ENCODE results near the gene BABAM1. TPM values are rescaled to one million over a fixed set of nuclear protein-coding genes. Genes with fewer than 3 reads are reported as not detected.
"Not testable (repeated sequence)": the region's sequence is repeated elsewhere in the genome, so short reads cannot be mapped to it uniquely, and the experiment has no call there.

Gene BABAM1
- total RNA-seq, 1 donor from 2014 or later = 64.7 TPM

GRCh38 chr19:17286752-17287151, 19.5 kb downstream of the BABAM1 start:
- Histone ChIP-seq H3K27ac (ENCODE audit: low read depth, low read length) (no peak overlapping the region), H3K4me3 (ENCODE audit: low read length in 3 of 3) (no peak overlapping the region), H3K27me3 (ENCODE audit: control insufficient read depth in 3 of 3, insufficient read depth in 3 of 3, low read length in 3 of 3) (peaks cover 4 to 17% (median 9%) of the 10 kb centered on the region in 3 donors), H3K9me3 (ENCODE audit: control insufficient read depth in 3 of 3, low read length in 3 of 3) (no peaks in the 10 kb centered on the region), H3K4me1 (ENCODE audit: control insufficient read depth in 3 of 3, insufficient read depth in 3 of 3, low read length in 3 of 3) (peaks cover 14 to 15% (median 14%) of the 10 kb centered on the region in 3 donors), H3K9ac (ENCODE audit: low read depth in 1 of 3, low read length in 3 of 3) (no peak overlapping the region), H3K36me3 (ENCODE audit: control insufficient read depth in 3 of 3, insufficient read depth in 3 of 3, low read length in 3 of 3) (no peaks in the 10 kb centered on the region)

DNA sequence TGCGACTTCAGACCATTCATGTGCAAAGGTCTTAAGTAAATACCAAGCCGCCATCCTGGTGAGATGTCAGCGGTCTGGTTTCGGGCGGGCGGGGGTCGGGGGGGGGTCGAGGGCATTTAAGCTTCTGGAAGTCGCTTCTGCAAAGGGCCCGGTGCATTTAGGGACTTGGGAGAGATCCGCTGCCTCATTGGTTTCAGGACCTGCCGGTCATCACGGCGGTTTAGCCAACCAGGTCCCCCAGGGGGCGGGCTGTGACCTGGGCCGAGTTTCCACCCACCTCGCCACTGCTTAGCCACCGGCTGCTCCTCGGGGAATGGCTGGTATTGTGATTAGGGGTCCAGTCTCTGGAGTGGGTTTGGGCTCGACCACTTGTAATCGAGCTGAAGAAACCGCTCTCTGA, 22.2 kb downstream of the BABAM1 start:
- peak overlapping the region in 1 of 3 donors; percentile 13 for H3K4me3 ChIP-seq (ENCODE audit: low read length in 3 of 3)
- peak overlapping the region in 2 of 3 donors; percentile 40 to 56 for H3K9ac ChIP-seq (ENCODE audit: low read depth in 1 of 3, low read length in 3 of 3)
- H3K9me3 ChIP-seq (ENCODE audit: control insufficient read depth in 3 of 3, low read length in 3 of 3) = no peaks in the 10 kb centered on the region
- no peaks in the 10 kb centered on the region for H3K27me3 ChIP-seq (ENCODE audit: control insufficient read depth in 3 of 3, insufficient read depth in 3 of 3, low read length in 3 of 3)
- H3K4me1 ChIP-seq (ENCODE audit: control insufficient read depth in 3 of 3, insufficient read depth in 3 of 3, low read length in 3 of 3) = peaks cover 10 to 18% (median 12%) of the 10 kb centered on the region in 3 donors
- H3K36me3 ChIP-seq (ENCODE audit: control insufficient read depth in 3 of 3, insufficient read depth in 3 of 3, low read length in 3 of 3) = peaks cover 0 to 5% (median 0%) of the 10 kb centered on the region in 3 donors
- H3K27ac ChIP-seq (ENCODE audit: low read depth, low read length) = peak overlapping the region; percentile 60

DNA sequence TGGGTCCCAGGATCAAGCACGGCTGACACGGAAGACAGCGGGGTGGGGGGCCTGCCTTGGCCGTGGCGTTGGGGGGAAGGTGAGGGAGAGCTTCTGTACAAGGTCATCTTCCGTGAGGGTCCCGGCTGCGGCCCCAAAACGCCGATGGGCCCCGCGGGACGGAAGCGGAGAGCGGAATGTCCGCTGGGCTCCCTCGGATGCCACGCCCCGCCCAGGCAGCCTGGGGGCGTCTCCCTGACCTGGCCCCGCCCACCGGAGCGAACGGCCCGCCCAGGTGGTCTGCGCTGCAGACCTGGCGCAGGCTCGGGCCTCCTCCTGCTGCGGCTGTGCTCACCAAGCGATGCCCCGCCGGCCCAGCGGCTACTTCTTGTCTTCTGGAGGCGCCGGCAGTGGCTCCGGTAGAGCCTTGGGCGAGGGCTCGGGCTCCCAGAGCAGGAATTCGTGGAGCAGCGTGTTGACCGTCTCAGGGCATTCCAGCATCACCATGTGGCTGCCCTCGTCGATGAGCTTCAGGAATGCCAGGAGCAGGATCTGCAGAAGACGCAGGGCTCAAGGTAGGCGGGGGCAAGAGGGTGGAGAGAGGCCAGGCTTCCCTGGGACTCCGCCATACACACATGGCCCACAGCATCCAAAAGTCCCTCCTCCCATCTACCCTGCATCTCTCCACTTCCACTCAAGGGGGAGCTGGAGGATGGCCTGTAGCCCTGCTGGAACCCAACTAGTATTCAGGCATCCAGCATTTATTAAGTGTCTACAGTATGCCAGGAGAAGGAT, 25.2 kb downstream of the BABAM1 start:
- Histone ChIP-seq H3K36me3 (ENCODE audit: control insufficient read depth in 3 of 3, insufficient read depth in 3 of 3, low read length in 3 of 3) (peaks cover 0 to 9% (median 3%) of the 10 kb centered on the region in 3 donors), H3K27me3 (ENCODE audit: control insufficient read depth in 3 of 3, insufficient read depth in 3 of 3, low read length in 3 of 3) (no peaks in the 10 kb centered on the region), H3K4me1 (ENCODE audit: control insufficient read depth in 3 of 3, insufficient read depth in 3 of 3, low read length in 3 of 3) (peaks cover 10 to 18% (median 12%) of the 10 kb centered on the region in 3 donors), H3K4me3 (ENCODE audit: low read length in 3 of 3) (peak overlapping the region; percentile 54 to 70 (median 59)), H3K9me3 (ENCODE audit: control insufficient read depth in 3 of 3, low read length in 3 of 3) (no peaks in the 10 kb centered on the region), H3K9ac (ENCODE audit: low read depth in 1 of 3, low read length in 3 of 3) (peak overlapping the region in 2 of 3 donors; percentile 32 to 64), H3K27ac (ENCODE audit: low read depth, low read length) (no peak overlapping the region)

DNA sequence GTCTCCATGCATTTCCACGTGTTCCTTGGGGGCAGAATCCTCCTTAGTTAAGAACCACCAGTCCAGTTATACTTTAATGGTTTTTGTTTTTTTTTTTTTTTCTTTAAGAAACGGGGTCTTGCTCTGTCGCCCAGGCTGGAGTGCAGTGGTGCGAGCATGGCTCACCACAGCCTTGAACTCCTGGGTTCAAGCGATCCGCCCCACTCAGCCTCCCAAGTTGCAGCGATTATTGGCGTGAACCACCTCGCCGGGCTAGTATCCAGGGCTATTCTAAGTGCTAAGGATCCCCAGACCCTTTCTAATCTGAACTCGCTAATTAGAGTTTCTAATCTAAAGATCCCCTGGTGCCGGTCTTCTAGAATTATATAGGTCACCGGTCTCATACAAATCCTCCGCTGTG, 26.4 kb downstream of the BABAM1 start:
- Histone ChIP-seq H3K4me1 (ENCODE audit: control insufficient read depth in 3 of 3, insufficient read depth in 3 of 3, low read length in 3 of 3) (peaks cover 10 to 18% (median 12%) of the 10 kb centered on the region in 3 donors), H3K9me3 (ENCODE audit: control insufficient read depth in 3 of 3, low read length in 3 of 3) (peaks cover 0 to 3% (median 0%) of the 10 kb centered on the region in 3 donors), H3K27me3 (ENCODE audit: control insufficient read depth in 3 of 3, insufficient read depth in 3 of 3, low read length in 3 of 3) (no peaks in the 10 kb centered on the region), H3K36me3 (ENCODE audit: control insufficient read depth in 3 of 3, insufficient read depth in 3 of 3, low read length in 3 of 3) (peaks cover 2 to 13% (median 7%) of the 10 kb centered on the region in 3 donors), H3K9ac (ENCODE audit: low read depth in 1 of 3, low read length in 3 of 3) (no peak overlapping the region), H3K27ac (ENCODE audit: low read depth, low read length) (no peak overlapping the region), H3K4me3 (ENCODE audit: low read length in 3 of 3) (no peak overlapping the region)

- Histone ChIP-seq H3K27ac (ENCODE audit: low read depth, low read length) (no peak overlapping the region), H3K4me3 (ENCODE audit: low read length in 3 of 3) (no peak overlapping the region), H3K4me1 (ENCODE audit: control insufficient read depth in 3 of 3, insufficient read depth in 3 of 3, low read length in 3 of 3) (peaks cover 10 to 20% (median 12%) of the 10 kb centered on the region in 3 donors), H3K27me3 (ENCODE audit: control insufficient read depth in 3 of 3, insufficient read depth in 3 of 3, low read length in 3 of 3) (no peaks in the 10 kb centered on the region), H3K9ac (ENCODE audit: low read depth in 1 of 3, low read length in 3 of 3) (no peak overlapping the region), H3K36me3 (ENCODE audit: control insufficient read depth in 3 of 3, insufficient read depth in 3 of 3, low read length in 3 of 3) (peaks cover 2 to 13% (median 7%) of the 10 kb centered on the region in 3 donors), H3K9me3 (ENCODE audit: control insufficient read depth in 3 of 3, low read length in 3 of 3) (peaks cover 0 to 3% (median 0%) of the 10 kb centered on the region in 3 donors)
Observed at GRCh38 chr19:17294051-17294891, 27.0 kb downstream of the BABAM1 start.

DNA sequence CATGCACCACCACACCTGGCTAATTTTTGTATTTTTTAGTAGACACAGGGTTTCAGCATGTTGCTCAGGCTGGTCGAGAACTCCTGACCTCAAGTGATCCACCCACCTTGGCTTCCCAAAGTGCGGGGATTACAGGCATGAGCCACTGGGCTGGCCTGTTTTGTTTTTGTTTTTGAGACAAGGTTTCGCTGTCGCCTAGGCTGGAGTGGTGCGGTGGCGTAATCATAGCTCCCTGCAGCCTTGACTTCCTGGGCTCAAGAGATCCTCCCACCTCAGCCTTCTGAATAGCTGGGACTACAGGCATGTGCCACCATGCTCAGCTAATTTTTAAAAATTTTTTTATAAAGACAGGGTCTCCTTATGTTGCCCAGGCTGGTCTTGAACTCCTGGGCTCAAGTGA, 28.3 kb downstream of the BABAM1 start:
- H3K36me3 ChIP-seq (ENCODE audit: control insufficient read depth in 3 of 3, insufficient read depth in 3 of 3, low read length in 3 of 3) = peaks cover 2 to 13% (median 7%) of the 10 kb centered on the region in 3 donors

DNA sequence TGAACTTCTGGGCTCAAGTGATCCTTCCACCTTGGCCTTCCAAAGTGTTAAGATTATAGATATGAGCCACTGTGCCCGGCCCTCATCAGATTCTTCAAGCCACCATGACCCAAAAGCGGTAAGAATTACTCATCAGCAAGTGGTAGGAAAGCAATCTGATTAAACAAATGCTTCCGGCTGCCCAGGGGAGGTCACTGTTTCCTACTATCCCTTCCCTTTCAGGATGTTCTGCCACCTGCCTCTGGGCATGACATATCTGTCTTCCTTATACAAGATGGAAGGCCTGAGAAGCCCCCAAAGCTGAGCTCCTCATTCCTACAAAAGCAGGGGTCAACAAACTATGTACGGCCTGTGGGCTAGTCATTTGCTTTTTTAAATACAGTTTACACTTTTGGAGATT, 29.0 kb downstream of the BABAM1 start:
- Histone ChIP-seq H3K4me1 (ENCODE audit: control insufficient read depth in 3 of 3, insufficient read depth in 3 of 3, low read length in 3 of 3) (peaks cover 0 to 13% (median 3%) of the 10 kb centered on the region in 3 donors), H3K9me3 (ENCODE audit: control insufficient read depth in 3 of 3, low read length in 3 of 3) (peaks cover 0 to 3% (median 0%) of the 10 kb centered on the region in 3 donors), H3K4me3 (ENCODE audit: low read length in 3 of 3) (no peak overlapping the region), H3K9ac (ENCODE audit: low read depth in 1 of 3, low read length in 3 of 3) (no peak overlapping the region), H3K27ac (ENCODE audit: low read depth, low read length) (no peak overlapping the region), H3K36me3 (ENCODE audit: control insufficient read depth in 3 of 3, insufficient read depth in 3 of 3, low read length in 3 of 3) (peaks cover 5 to 13% (median 9%) of the 10 kb centered on the region in 3 donors), H3K27me3 (ENCODE audit: control insufficient read depth in 3 of 3, insufficient read depth in 3 of 3, low read length in 3 of 3) (no peaks in the 10 kb centered on the region)

More for the DNA sequence above, 28.3 kb downstream of the BABAM1 start:
- H3K9ac ChIP-seq (ENCODE audit: low read depth in 1 of 3, low read length in 3 of 3); H3K4me3 ChIP-seq (ENCODE audit: low read length in 3 of 3); H3K27ac ChIP-seq (ENCODE audit: low read depth, low read length); H3K27me3 ChIP-seq (ENCODE audit: control insufficient read depth in 3 of 3, insufficient read depth in 3 of 3, low read length in 3 of 3); H3K9me3 ChIP-seq (ENCODE audit: control insufficient read depth in 3 of 3, low read length in 3 of 3): not testable (repeated sequence)
- peaks cover 0 to 13% (median 3%) of the 10 kb centered on the region in 3 donors for H3K4me1 ChIP-seq (ENCODE audit: control insufficient read depth in 3 of 3, insufficient read depth in 3 of 3, low read length in 3 of 3)

GRCh38 chr19:17296976-17297375, 29.7 kb downstream of the BABAM1 start:
- no peak overlapping the region for H3K4me3 ChIP-seq (ENCODE audit: low read length in 3 of 3)
- H3K9me3 ChIP-seq (ENCODE audit: control insufficient read depth in 3 of 3, low read length in 3 of 3) = peaks cover 0 to 3% (median 0%) of the 10 kb centered on the region in 3 donors
- H3K27me3 ChIP-seq (ENCODE audit: control insufficient read depth in 3 of 3, insufficient read depth in 3 of 3, low read length in 3 of 3) = no peaks in the 10 kb centered on the region
- H3K27ac ChIP-seq (ENCODE audit: low read depth, low read length) = no peak overlapping the region
- peaks cover 5 to 13% (median 9%) of the 10 kb centered on the region in 3 donors for H3K36me3 ChIP-seq (ENCODE audit: control insufficient read depth in 3 of 3, insufficient read depth in 3 of 3, low read length in 3 of 3)
- peaks cover 0 to 12% (median 6%) of the 10 kb centered on the region in 3 donors for H3K4me1 ChIP-seq (ENCODE audit: control insufficient read depth in 3 of 3, insufficient read depth in 3 of 3, low read length in 3 of 3)
- H3K9ac ChIP-seq (ENCODE audit: low read depth in 1 of 3, low read length in 3 of 3) = no peak overlapping the region

DNA sequence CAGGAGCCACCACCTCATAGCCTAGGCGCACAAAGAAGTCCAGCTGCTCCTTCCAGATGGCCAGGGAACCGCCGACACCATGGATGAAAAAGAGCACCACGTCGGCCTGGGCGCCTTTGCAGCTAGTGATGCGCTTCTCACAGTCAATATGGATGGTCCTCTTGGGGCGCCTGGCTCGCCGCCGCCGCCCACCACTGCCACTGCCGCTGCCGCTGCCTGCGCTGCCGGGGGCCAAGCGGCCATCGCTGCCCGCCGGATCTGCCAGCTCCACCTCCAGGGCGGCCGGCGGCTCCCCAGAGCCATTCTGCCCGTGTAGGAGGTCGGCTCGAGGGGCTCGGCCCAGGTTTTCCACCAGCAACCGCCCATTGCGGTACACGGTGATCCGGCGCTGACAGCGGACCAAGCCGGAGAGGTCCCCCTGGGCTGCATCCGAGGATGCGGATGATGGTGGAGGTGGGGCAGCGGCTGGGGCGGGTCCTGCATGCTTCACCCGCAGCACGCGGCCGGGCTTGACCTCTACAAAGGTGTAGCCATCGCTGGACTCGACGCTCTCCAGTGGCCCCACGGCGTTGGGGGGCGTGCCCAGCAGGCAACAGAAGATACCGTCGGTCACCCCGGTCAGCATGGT, 33.9 kb downstream of the BABAM1 start:
- no peak overlapping the region for H3K4me3 ChIP-seq (ENCODE audit: low read length in 3 of 3)
- no peak overlapping the region for H3K27ac ChIP-seq (ENCODE audit: low read depth, low read length)
- H3K36me3 ChIP-seq (ENCODE audit: control insufficient read depth in 3 of 3, insufficient read depth in 3 of 3, low read length in 3 of 3) = peaks cover 4 to 9% (median 5%) of the 10 kb centered on the region in 3 donors
- peaks cover 24 to 37% (median 35%) of the 10 kb centered on the region in 3 donors for H3K4me1 ChIP-seq (ENCODE audit: control insufficient read depth in 3 of 3, insufficient read depth in 3 of 3, low read length in 3 of 3)
- H3K9ac ChIP-seq (ENCODE audit: low read depth in 1 of 3, low read length in 3 of 3) = no peak overlapping the region
- no peaks in the 10 kb centered on the region for H3K27me3 ChIP-seq (ENCODE audit: control insufficient read depth in 3 of 3, insufficient read depth in 3 of 3, low read length in 3 of 3)
- H3K9me3 ChIP-seq (ENCODE audit: control insufficient read depth in 3 of 3, low read length in 3 of 3) = peaks cover 0 to 3% (median 0%) of the 10 kb centered on the region in 3 donors
